Choroid plexus epithelial cell (primary cell): ENCODE measurements around the gene EMC8.

ENCODE experiments used
- DNase-seq: peaks from one replicate; pipeline ENCODE4 v3.0.0-alpha.2; 2010; ENCODE audit warnings: low read depth
- H3K4me3 ChIP-seq: 2 replicates; pipeline ENCODE4 v1.5.1; 2011; ENCODE audit warnings: low read depth, mild to moderate bottlenecking, control low read depth, low read length, moderate library complexity
- TF ChIP-seq, protein P1 (sequence below): conservative IDR thresholded peaks from 2 replicates; pipeline ENCODE4 v1.5.1; 2011; ENCODE audit warnings: low read depth, mild to moderate bottlenecking, control low read depth, inconsistent platforms, low read length, moderate library complexity

The EMC8 gene

DNA sequence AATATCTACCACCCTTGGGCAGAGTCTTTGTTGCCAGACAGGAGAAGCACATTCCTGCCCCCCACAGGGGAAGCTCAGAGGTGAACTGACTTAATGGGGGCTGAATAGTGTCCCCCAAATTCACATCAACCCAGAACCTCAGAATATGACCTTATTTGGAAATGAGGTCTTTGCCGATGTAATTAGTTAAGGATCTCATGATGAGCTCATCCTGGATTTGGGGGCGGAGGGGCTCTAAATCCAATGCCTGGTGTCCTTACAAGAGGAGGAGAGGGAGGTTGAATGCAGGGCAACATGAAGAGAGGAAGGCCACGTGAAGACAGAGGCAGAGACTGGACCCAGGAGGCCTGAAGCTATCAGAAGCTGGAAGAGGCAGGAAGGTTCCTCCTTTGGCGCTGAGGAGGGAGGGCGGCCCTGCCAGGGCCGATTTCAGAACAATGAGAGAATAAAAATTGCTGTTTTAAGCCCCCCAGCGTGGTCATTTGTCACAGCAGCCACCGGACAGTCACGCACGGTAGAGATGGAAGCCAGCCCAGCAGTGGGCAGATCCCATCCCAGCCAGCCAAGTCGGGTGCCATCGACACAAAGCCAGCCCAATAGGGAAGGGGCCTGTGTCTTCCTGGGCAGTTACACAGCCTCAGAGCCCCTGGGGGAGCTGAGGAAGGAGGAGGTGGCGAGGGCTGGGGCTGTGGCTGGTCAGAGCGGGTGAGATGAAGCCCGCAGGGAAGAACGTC, 69.7 kb downstream of the EMC8 start:
- no peak for DNase-seq
- H3K4me3 ChIP-seq, result no peak overlapping the region
- TF ChIP-seq, protein P1, sequence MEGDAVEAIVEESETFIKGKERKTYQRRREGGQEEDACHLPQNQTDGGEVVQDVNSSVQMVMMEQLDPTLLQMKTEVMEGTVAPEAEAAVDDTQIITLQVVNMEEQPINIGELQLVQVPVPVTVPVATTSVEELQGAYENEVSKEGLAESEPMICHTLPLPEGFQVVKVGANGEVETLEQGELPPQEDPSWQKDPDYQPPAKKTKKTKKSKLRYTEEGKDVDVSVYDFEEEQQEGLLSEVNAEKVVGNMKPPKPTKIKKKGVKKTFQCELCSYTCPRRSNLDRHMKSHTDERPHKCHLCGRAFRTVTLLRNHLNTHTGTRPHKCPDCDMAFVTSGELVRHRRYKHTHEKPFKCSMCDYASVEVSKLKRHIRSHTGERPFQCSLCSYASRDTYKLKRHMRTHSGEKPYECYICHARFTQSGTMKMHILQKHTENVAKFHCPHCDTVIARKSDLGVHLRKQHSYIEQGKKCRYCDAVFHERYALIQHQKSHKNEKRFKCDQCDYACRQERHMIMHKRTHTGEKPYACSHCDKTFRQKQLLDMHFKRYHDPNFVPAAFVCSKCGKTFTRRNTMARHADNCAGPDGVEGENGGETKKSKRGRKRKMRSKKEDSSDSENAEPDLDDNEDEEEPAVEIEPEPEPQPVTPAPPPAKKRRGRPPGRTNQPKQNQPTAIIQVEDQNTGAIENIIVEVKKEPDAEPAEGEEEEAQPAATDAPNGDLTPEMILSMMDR, result no peak

DNA sequence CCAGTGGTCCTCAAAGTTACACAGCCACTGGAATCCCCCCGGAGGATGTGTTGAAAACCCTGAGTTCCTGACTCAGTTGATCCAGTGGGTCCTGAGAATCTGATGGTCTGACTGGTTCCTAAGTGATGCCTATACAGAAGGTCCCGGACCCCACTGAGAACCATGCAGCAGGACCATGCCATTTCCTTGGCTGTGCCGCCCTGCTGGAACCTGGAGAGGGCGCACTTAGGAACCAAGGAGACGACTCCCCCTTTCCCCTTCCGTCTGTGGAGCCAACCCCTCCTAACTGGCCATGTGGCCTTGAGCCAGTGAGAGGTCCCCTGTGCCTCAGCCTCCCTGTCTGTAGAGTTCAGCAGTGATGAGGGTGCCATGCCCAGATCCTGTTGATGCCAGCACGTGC, 70.5 kb downstream of the EMC8 start:
- no peak overlapping the region for H3K4me3 ChIP-seq
- DNase-seq, result no peak
- TF ChIP-seq, protein P1, result peak; percentile 40
